Measurements from ENCODE around the gene ZBTB16.

DNA sequence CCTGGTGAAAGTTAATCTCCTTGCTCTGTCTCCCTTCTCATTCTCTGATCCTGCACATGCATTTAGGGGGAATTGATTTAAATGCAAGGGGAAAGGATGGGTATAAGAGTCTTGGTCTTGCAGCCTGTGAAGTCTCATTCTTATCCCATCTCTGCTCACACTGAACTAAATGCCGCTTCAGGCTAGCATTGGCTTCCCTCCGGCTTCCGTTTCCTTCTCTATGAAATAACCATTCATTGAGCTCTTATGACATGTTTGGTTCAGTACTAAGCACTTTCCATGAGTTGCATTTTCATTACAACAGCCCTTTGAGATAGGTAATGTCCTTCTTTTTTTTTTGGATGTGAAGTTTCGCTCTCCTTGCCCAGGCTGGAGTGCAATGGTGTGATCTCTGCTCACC, 5.6 kb downstream of the ZBTB16 start:
- TF ChIP-seq, protein P1, sequence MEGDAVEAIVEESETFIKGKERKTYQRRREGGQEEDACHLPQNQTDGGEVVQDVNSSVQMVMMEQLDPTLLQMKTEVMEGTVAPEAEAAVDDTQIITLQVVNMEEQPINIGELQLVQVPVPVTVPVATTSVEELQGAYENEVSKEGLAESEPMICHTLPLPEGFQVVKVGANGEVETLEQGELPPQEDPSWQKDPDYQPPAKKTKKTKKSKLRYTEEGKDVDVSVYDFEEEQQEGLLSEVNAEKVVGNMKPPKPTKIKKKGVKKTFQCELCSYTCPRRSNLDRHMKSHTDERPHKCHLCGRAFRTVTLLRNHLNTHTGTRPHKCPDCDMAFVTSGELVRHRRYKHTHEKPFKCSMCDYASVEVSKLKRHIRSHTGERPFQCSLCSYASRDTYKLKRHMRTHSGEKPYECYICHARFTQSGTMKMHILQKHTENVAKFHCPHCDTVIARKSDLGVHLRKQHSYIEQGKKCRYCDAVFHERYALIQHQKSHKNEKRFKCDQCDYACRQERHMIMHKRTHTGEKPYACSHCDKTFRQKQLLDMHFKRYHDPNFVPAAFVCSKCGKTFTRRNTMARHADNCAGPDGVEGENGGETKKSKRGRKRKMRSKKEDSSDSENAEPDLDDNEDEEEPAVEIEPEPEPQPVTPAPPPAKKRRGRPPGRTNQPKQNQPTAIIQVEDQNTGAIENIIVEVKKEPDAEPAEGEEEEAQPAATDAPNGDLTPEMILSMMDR (IDR thresholded peaks at IDR 0.05) = no peak
- TF ChIP-seq POLR2A (IDR thresholded peaks at IDR 0.05) = no peak

All from esophagus squamous epithelium (tissue), 4 donors.